ENCODE results near the gene C12orf42. TPM values are rescaled to one million over a fixed set of nuclear protein-coding genes. Genes with fewer than 3 reads are reported as not detected.

C12orf42 gene
- total RNA-seq, 1 experiment from 2014 or later, result not detected

DNA sequence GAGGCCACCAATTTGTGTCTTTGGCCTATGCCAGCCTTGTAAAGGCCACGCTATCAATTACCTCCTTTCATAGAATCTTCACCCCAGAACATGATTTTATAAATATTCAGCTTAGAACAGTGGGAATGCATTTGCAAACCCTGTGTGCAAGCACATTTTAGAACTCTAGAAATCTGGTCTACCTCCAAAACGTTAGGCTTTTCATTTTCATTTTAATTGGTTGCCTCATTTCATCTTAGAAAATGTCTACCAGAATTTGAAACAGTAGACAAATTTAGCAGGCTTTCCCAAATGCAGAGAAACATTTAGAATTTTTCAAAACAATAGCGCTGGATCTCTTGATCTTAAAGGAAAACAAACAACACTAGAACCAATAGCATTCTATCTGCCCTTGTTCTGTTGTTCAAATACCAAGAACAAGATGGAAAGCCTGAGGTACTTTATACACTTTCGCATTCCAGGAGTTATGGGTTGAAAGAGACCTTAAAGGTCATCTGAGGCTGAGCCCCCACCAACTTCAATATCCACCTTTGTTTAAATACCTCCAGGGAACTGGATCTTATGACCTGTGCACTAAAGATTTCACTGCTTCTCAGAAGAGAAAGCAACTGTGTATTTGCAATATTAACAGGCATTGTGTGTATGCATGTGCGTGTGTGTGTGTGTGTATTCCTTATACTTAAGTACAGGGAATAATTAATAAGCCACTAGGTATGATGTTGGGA lies 185.1 kb downstream of the C12orf42 start:
- H3K4me1 Mint-ChIP-seq, result no peaks in the 10 kb centered on the region

More for the DNA sequence above, 185.1 kb downstream of the C12orf42 start:
- no peaks in the 10 kb centered on the region for H3K4me1 ChIP-seq (ENCODE audit: insufficient read depth, low read length)
- DNase-seq, result no peak
- Mint-ChIP-seq H3K4me3 (no peak overlapping the region), H3K36me3 (ENCODE audit: insufficient read depth in 1 of 3, low read depth in 3 of 3) (no peaks in the 10 kb centered on the region), H3K9me3 (no peaks in the 10 kb centered on the region), H3K27me3 (ENCODE audit: low read depth) (peaks cover 9% of the 10 kb centered on the region), H3K27ac (no peak overlapping the region)
- no peak overlapping the region for H3K23ac ChIP-seq (ENCODE audit: insufficient read length, low read depth, low read length)
- H3K23me2 ChIP-seq (ENCODE audit: insufficient read length, low read depth, low read length, poor library complexity, severe bottlenecking), result no peaks in the 10 kb centered on the region
- H4K5ac ChIP-seq (ENCODE audit: insufficient read length, low read depth, low read length), result no peak overlapping the region
- H3K79me2 ChIP-seq (ENCODE audit: insufficient read depth, low read length), result no peaks in the 10 kb centered on the region
- no peak overlapping the region for H3K27ac ChIP-seq (ENCODE audit: insufficient read length, low read depth, low read length)
- no CpG with 5 or more reads among the region's 5 CpGs for WGBS (ENCODE audit: extremely low coverage, insufficient read length, low lambda C conversion rate)
- H2BK12ac ChIP-seq (ENCODE audit: insufficient read length, low read depth, low read length), result no peak overlapping the region
- no peak overlapping the region for H2AFZ ChIP-seq (ENCODE audit: low read length)
- H3K9ac ChIP-seq (ENCODE audit: extremely low read depth, insufficient read length, low read length), result no peak overlapping the region
- no peak overlapping the region for H2BK5ac ChIP-seq (ENCODE audit: insufficient read length, low read length)
- no peak overlapping the region for H3T11ph ChIP-seq (ENCODE audit: low read length)
- no peak overlapping the region for H3K56ac ChIP-seq (ENCODE audit: insufficient read length, low read depth, low read length)
- no peak overlapping the region for H2BK15ac ChIP-seq (ENCODE audit: low read depth, low read length)
- H3K79me1 ChIP-seq (ENCODE audit: insufficient read depth, low read depth, low read length, poor library complexity, severe bottlenecking), result no peaks in the 10 kb centered on the region
- H3K14ac ChIP-seq (ENCODE audit: insufficient read depth, low read length), result no peak overlapping the region
- no peak overlapping the region for H2AK5ac ChIP-seq (ENCODE audit: insufficient read length, low read length)
- H2BK20ac ChIP-seq (ENCODE audit: low read depth, low read length, poor library complexity, severe bottlenecking), result no peak overlapping the region
- H4K20me1 ChIP-seq (ENCODE audit: control insufficient read depth, insufficient read depth, insufficient read length), result no peaks in the 10 kb centered on the region
- H4K91ac ChIP-seq (ENCODE audit: insufficient read length, low read depth, low read length), result no peak overlapping the region
- no peak overlapping the region for H2BK120ac ChIP-seq (ENCODE audit: low read depth, low read length, poor library complexity, severe bottlenecking)
- no peaks in the 10 kb centered on the region for H3K9me3 ChIP-seq (ENCODE audit: control insufficient read depth, low read depth, low read length)
- no peak overlapping the region for H3K4me2 ChIP-seq (ENCODE audit: insufficient read depth, insufficient read length, low read length)
- no peak overlapping the region for H3K4ac ChIP-seq (ENCODE audit: low read depth, low read length)
- H3K27me3 ChIP-seq (ENCODE audit: insufficient read depth, low read length), result no peaks in the 10 kb centered on the region
- TF ChIP-seq, protein P1, sequence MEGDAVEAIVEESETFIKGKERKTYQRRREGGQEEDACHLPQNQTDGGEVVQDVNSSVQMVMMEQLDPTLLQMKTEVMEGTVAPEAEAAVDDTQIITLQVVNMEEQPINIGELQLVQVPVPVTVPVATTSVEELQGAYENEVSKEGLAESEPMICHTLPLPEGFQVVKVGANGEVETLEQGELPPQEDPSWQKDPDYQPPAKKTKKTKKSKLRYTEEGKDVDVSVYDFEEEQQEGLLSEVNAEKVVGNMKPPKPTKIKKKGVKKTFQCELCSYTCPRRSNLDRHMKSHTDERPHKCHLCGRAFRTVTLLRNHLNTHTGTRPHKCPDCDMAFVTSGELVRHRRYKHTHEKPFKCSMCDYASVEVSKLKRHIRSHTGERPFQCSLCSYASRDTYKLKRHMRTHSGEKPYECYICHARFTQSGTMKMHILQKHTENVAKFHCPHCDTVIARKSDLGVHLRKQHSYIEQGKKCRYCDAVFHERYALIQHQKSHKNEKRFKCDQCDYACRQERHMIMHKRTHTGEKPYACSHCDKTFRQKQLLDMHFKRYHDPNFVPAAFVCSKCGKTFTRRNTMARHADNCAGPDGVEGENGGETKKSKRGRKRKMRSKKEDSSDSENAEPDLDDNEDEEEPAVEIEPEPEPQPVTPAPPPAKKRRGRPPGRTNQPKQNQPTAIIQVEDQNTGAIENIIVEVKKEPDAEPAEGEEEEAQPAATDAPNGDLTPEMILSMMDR (conservative IDR thresholded peaks at IDR 0.05), result no peak
- H3K18ac ChIP-seq (ENCODE audit: insufficient read length, low read depth, low read length), result no peak overlapping the region
- no peak overlapping the region for H4K8ac ChIP-seq (replicated peaks; ENCODE audit: insufficient read length, low read depth, low read length)
